Muscle layer of duodenum (tissue), 2 donors: ENCODE results near the gene ABRACL.
"Not testable (repeated sequence)": the region's sequence is repeated elsewhere in the genome, so short reads cannot be mapped to it uniquely, and the experiment has no call there.

ENCODE experiments used
- H3K27ac ChIP-seq: one replicate; pipeline ENCODE4 v1.7.0; 2013; ENCODE audit warnings: mild to moderate bottlenecking, low read length
- H3K27me3 ChIP-seq: one replicate; pipeline ENCODE4 v1.7.0; 2013; ENCODE audit warnings: low read depth, mild to moderate bottlenecking, control low read depth, low read length
- H3K36me3 ChIP-seq, 2 donors: one replicate each; pipeline ENCODE4 v1.7.0; 2013; ENCODE audit warnings: low read length in 2 of 2, control low read depth in 1 of 2, mild to moderate bottlenecking in 1 of 2; ENCODE audit not compliant: insufficient read depth in 2 of 2, control insufficient read depth in 1 of 2
- H3K4me1 ChIP-seq, 2 donors: one replicate each; pipeline ENCODE4 v1.7.0; 2013; ENCODE audit warnings: low read length in 2 of 2, mild to moderate bottlenecking in 2 of 2, control low read depth in 1 of 2, moderate library complexity in 1 of 2; ENCODE audit not compliant: insufficient read depth in 2 of 2, control insufficient read depth in 1 of 2
- H3K4me3 ChIP-seq, 2 donors: one replicate each; pipeline ENCODE4 v1.7.0; 2013; ENCODE audit warnings: low read length in 2 of 2, low read depth in 1 of 2, mild to moderate bottlenecking in 1 of 2
- H3K9me3 ChIP-seq, 2 donors: one replicate each; pipeline ENCODE4 v1.7.0; 2013; ENCODE audit warnings: low read length in 2 of 2, control low read depth in 1 of 2, mild to moderate bottlenecking in 1 of 2; ENCODE audit not compliant: control insufficient read depth in 1 of 2
- donor health status: healthy.

The ABRACL gene

GRCh38 chr6:138992965-138993364 lies 35.6 kb upstream of the ABRACL start:
- H3K4me3 ChIP-seq, H3K27ac ChIP-seq, H3K36me3 ChIP-seq, H3K9me3 ChIP-seq, H3K27me3 ChIP-seq, H3K4me1 ChIP-seq: not testable (repeated sequence)

DNA sequence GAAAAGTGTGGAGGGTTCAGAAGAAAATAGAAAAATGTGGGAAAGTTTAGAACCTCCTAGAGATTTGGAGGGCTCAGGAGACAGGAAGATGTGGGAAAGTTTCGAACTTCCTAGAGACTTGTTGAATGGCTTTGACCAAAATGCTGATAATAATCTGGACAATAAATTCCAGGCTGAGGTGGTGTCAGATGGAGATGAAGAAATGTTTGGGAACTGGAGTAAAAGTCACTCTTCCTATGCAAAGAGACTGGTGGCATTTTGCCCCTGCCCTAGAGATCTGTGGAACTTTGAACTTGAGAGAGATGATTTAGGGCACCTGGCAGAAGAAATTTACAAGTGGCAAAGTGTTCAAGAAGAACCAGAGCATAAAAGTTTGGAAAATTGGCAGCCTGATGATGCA lies 35.1 kb upstream of the ABRACL start:
- H3K36me3 ChIP-seq, H3K9me3 ChIP-seq, H3K27ac ChIP-seq, H3K27me3 ChIP-seq, H3K4me3 ChIP-seq, H3K4me1 ChIP-seq: not testable (repeated sequence)

DNA sequence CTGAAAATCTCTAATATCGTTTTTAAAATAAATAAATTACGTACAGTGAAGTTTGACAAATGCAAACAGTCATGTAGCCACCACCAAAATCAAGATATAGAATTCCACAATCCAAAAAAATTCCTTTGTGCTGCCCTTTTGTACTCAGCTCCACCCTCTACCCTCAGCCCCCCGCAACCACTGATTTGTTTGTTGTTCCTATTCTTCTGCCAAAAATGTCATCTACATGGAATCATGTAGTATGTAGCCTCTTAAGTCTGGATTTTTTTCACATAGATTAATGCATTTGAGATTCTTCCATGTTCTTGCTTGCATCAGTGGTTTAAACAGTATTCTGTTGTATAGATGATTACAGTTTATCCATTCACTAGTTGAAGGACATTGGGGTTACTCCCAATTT lies 32.0 kb upstream of the ABRACL start:
- H3K4me1 ChIP-seq, result no peaks in the 10 kb centered on the region
- H3K36me3 ChIP-seq, result no peaks in the 10 kb centered on the region

GRCh38 chr6:138997136-138997535 lies 31.4 kb upstream of the ABRACL start:
- H3K9me3 ChIP-seq, result no peaks in the 10 kb centered on the region
- no peak overlapping the region for H3K27ac ChIP-seq
- H3K36me3 ChIP-seq, result no peaks in the 10 kb centered on the region
- no peak overlapping the region for H3K4me3 ChIP-seq
- no peaks in the 10 kb centered on the region for H3K27me3 ChIP-seq
- H3K4me1 ChIP-seq, result no peaks in the 10 kb centered on the region

More for the DNA sequence above, 32.0 kb upstream of the ABRACL start:
- Histone ChIP-seq H3K9me3 (no peaks in the 10 kb centered on the region), H3K4me3 (no peak overlapping the region), H3K27ac (no peak overlapping the region), H3K27me3 (no peaks in the 10 kb centered on the region)

DNA sequence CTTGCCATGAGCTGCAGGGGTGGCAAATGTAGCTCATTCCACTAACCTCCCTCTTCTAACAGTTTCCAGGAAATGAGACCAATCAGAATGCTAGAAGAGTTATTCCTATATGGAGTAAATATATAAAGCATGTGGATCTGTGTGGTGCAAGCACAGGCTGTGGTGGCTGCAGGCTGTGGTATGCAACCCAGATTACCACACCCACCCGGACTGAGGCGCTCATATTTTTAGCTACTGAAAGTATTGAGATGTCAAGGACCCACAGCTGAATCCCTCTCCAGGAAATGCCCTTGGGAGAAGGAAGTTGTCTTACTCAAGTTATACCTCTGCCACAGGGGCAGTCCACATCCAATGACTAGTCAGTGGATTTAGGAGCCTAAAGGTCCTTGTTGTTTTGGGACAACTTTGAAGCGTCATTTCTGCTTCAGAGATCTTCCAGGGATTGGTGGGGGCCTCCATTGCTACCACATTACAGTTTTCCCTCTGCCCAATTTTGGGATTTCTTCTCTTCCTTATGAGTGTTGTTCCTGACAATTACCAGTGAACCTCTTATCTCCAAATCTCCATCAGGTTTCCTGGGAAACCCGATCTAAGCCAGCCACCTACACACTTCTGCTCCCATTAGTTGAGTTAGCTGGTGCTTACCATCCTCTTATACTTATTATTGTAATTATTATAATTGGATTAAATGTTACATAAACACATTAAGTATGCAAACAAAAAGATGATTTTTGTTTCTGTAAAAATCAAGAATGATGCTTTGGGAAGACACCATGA lies 28.4 kb upstream of the ABRACL start:
- Histone ChIP-seq H3K27ac (no peak overlapping the region), H3K9me3 (no peaks in the 10 kb centered on the region), H3K27me3 (no peaks in the 10 kb centered on the region), H3K4me1 (no peaks in the 10 kb centered on the region), H3K36me3 (no peaks in the 10 kb centered on the region), H3K4me3 (no peak overlapping the region)

- Histone ChIP-seq H3K9me3 (no peaks in the 10 kb centered on the region), H3K4me1 (peaks cover 0 to 6% of the 10 kb centered on the region in 2 donors), H3K36me3 (no peaks in the 10 kb centered on the region), H3K4me3 (no peak overlapping the region), H3K27me3 (no peaks in the 10 kb centered on the region), H3K27ac (no peak overlapping the region)
These were observed 24.8 kb upstream of the ABRACL start for GRCh38 chr6:139003751-139004150.

- H3K9me3 ChIP-seq, result no peaks in the 10 kb centered on the region
- no peaks in the 10 kb centered on the region for H3K27me3 ChIP-seq
- H3K4me1 ChIP-seq, result peaks cover 0 to 6% of the 10 kb centered on the region in 2 donors
- no peak overlapping the region for H3K4me3 ChIP-seq
- no peak overlapping the region for H3K27ac ChIP-seq
- H3K36me3 ChIP-seq, result no peaks in the 10 kb centered on the region
These were observed 22.1 kb upstream of the ABRACL start for GRCh38 chr6:139006477-139006876.

GRCh38 chr6:139007428-139007827 lies 21.1 kb upstream of the ABRACL start:
- Histone ChIP-seq H3K27ac (no peak overlapping the region), H3K4me1 (peaks cover 0 to 6% of the 10 kb centered on the region in 2 donors), H3K27me3 (no peaks in the 10 kb centered on the region), H3K4me3 (no peak overlapping the region), H3K9me3 (no peaks in the 10 kb centered on the region), H3K36me3 (no peaks in the 10 kb centered on the region)

- Histone ChIP-seq H3K27me3 (no peaks in the 10 kb centered on the region), H3K4me3 (no peak overlapping the region), H3K36me3 (no peaks in the 10 kb centered on the region), H3K27ac (no peak overlapping the region), H3K4me1 (peaks cover 0 to 6% of the 10 kb centered on the region in 2 donors), H3K9me3 (no peaks in the 10 kb centered on the region)
These were observed 20.4 kb upstream of the ABRACL start for GRCh38 chr6:139008117-139008516.

- Histone ChIP-seq H3K9me3 (no peaks in the 10 kb centered on the region), H3K27me3 (no peaks in the 10 kb centered on the region), H3K4me3 (no peak overlapping the region), H3K4me1 (peaks cover 0 to 6% of the 10 kb centered on the region in 2 donors), H3K27ac (no peak overlapping the region), H3K36me3 (no peaks in the 10 kb centered on the region)
These were observed 17.9 kb upstream of the ABRACL start for GRCh38 chr6:139010674-139011073.

DNA sequence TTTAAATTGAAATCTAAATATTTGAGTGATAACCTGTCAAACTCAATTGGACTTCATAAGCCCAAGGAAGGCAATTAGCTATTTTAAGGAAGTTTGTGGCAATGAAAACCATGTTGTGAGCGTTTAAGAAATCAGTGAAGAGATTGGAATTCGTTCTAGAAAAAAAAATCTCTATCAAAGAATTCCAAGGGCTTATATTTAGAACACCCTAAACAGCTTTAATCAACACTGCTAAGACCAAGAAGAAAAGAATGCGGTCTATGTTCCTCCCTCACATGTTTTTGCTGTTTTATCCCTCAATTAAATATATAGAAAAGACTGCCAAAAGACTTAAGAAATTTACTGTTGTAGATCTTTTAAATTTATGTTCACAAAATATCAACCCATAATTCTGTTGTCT lies 16.6 kb upstream of the ABRACL start:
- Histone ChIP-seq H3K27me3 (no peaks in the 10 kb centered on the region), H3K27ac (no peak overlapping the region), H3K4me1 (peaks cover 0 to 6% of the 10 kb centered on the region in 2 donors), H3K36me3 (no peaks in the 10 kb centered on the region), H3K4me3 (no peak overlapping the region), H3K9me3 (no peaks in the 10 kb centered on the region)

- Histone ChIP-seq H3K27me3 (no peaks in the 10 kb centered on the region), H3K4me1 (peaks cover 0 to 11% of the 10 kb centered on the region in 2 donors), H3K36me3 (no peaks in the 10 kb centered on the region), H3K9me3 (no peaks in the 10 kb centered on the region), H3K4me3 (no peak overlapping the region), H3K27ac (no peak overlapping the region)
These were observed 15.3 kb upstream of the ABRACL start for GRCh38 chr6:139013185-139013800.
